GM21367 (cell line): ENCODE results near the gene MPND.
"Not testable (repeated sequence)": the region's sequence is repeated elsewhere in the genome, so short reads cannot be mapped to it uniquely, and the experiment has no call there.

Experiments
- ATAC-seq: cut with Tn5 transposase; IDR thresholded peaks from one replicate; pipeline ENCODE4 v1.9.1; 2021; ENCODE audit not compliant: unreplicated experiment

MPND gene

DNA sequence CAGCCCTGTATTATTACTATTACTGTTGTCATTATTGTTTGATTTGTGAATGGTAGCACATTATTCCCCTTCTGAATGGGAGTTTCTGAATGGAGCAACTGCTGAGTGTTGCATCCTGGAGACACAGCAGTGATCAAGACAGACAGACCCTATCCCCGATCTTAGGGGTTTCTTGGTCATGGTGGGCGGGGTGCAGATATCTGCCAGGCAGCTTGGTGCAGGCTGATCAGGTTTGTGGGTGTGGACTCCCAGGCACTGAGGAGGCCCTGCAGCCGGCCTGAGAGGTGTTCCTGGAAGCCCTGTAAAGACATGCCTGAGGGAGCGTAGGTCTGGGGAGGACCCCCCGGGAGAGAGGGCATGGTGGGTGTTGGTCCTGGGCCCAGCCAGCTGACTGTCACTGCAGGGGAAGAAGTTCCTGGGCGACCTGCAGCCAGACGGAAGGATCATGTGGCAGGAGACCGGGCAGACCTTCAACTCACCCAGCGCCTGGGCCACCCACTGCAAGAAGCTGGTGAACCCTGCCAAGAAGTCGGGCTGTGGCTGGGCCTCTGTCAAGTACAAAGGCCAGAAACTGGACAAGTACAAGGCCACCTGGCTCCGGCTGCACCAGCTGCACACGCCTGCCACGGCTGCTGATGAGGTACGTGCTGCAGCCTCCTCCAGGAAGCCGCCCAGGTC is 2.1 kb downstream of the MPND start:
- no peak for ATAC-seq

DNA sequence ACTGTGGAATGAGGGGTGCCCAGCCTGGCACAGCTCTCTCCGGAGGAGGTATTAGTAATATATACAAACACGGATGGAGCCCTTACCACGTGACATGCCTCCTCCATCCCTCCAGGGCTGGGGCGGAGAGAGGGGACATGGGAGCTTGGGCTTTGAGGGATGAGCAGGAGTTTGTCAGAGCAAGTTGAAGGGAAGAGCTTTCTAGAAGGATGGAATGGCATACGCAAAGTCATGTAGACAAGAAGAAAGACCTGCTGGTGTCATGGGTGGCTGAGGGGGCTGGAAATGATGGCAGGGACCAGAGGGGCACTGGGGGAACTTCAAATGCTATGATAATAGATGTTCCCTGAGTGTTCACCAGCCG is 2.6 kb downstream of the MPND start:
- ATAC-seq, result no peak

- no peak for ATAC-seq
These were observed 4.2 kb downstream of the MPND start for GRCh38 chr19:4347521-4347920.

- ATAC-seq, result not testable (repeated sequence)
These were observed 5.9 kb downstream of the MPND start for GRCh38 chr19:4349225-4349624.

- no peak for ATAC-seq
These were observed 6.7 kb downstream of the MPND start for GRCh38 chr19:4350111-4350510.

GRCh38 chr19:4350726-4351125 is 7.4 kb downstream of the MPND start:
- ATAC-seq, result no peak

DNA sequence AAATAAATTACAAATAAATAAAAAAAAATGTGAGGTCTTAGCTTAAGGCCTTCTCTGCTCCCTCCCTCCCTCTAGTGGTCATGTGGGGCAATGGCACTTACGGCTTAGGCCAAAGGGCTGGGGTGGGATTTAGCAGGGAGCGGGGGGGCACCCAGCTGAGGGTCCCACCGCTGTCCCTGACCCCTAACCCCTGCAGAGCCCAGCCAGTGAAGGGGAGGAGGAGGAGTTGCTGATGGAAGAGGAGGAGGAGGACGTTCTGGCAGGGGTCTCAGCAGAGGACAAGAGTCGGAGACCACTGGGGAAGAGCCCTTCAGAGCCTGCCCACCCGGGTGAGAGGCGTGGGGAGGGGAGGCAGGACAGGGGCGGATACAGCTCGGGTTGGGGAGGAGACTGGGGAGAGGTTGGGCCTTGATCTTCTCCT is 9.3 kb downstream of the MPND start:
- ATAC-seq, result no peak

- no peak for ATAC-seq
These were observed 10.9 kb downstream of the MPND start for GRCh38 chr19:4354282-4354681.

DNA sequence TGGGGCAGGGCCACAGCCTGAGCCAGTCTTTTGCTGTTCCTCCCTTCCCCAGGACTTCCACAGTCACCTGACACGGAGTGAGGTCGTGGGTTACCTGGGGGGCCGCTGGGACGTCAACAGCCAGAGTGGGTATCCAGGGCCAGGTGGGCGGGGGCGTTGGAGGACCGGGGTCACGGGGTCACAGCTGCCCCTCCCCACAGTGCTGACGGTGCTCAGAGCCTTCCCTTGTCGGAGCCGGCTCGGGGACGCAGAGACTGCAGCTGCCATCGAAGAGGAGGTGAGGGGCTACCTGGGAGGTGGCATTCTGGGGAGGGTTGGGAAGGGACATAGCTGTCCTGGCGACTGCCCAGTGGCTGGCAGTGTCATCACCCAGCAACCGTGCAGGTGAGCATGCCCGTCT is 11.5 kb downstream of the MPND start:
- ATAC-seq, result no peak

GRCh38 chr19:4357095-4357797 is 13.9 kb downstream of the MPND start:
- ATAC-seq, result no peak

DNA sequence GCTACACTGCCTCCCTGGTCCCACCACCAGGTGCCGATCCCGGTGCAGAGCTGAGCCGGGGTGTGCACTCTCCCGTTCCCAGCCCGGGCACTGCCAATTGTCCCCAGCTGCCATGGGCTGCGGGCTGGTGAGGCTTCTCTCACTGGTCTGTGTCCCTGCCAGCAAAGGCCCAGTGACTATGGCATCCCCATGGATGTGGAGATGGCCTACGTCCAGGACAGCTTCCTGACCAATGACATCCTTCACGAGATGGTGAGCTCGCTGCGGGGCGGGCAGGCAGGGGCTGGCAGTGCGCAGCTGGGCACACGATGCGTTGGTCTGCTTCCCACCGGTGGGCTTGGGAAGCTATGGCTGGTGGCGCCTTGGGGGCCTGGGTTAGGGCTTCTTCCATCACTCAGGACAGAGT is 14.6 kb downstream of the MPND start:
- no peak for ATAC-seq

DNA sequence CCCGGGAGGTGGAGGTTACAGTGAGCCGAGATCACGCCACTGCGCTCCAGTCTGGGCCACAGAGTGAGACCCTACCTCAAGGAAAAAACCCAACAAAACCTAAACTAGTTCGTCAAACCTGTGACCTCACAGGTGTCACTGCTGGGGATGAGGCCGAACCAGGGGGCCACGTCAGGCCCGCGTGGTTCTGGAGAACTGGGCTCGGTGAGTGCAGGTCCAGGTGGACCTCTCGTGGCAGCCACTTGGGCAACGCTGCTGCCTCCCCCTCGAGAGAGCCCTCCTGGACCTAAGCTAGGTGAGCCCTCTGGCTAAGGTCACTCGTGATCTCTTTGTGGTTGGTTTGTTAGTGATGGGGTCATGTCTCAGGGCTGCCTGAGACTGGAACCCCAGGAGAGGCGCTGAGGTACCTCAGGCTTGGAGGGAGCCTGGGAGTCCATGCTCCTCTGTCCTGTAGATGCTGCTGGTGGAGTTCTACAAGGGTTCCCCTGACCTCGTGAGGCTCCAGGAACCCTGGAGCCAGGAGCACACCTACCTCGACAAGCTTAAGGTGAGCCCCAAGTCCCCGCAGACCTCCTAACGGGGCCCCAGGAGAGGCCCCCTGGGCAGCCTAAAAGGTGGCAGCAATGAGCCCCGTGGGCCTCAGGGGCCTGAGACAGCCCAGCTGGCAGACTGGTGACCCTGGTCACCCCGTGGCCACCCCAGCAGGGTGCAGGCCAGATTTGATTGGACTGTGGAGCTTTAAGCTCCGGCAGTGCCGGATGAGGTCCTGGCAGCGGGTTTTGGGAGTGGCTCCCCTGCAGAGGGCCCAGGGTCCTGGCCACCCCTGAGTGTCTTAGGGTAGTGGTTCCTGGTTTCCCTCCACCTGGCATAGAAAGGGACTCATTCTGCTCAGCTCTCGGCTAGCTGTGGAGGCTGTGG is 15.6 kb downstream of the MPND start:
- ATAC-seq, result no peak

- no peak for ATAC-seq
These were observed 16.3 kb downstream of the MPND start for GRCh38 chr19:4359627-4360000.

DNA sequence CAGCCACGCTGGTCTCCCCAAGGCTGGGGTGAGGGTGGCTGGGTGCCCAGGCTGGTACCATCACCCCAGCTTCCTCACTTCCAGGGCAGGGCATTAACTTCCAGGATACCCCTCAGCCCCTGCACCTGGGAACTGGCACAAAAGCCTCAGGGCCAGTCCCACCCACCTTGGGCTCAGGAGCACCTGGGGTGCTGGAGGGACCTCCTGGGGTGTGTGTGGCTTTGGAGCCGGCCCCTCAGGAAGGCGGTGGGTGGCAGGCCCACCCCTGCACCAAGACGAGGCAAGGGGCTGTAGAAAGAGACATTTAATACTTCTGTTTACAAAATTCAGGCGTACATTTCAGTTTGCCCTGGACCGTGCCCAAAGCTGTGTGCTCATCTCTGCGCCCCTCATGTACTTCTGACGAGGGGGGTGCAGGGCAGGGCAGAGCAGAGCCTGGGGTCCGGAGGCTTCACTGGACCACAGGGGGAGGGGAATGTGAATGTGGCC is 16.8 kb downstream of the MPND start:
- ATAC-seq, result no peak

DNA sequence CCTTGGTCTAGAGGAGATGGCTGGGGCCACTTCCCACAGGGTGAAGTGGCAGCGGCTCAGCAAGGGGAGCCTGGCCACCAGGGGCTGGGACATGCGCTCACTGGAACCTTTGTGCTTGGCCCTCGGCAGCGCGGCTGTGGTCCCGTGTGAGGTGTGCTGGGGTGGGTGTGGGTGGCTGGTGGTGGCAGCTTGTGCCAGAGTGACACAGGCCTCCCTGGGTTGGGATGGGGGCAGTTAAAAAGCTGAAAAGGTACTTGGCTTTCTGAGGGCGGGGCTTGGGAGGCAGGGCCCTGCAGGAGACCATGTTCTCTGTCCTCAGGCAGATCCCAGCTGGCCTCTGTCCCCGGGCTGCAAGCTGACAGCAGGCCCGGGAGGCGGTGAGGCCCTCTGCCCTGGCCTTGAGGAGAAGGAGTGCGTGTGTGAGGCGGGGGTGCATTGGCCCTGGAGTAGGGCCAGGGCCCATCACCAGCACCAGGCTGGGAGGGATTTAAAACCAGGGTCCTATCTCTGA is 17.3 kb downstream of the MPND start:
- ATAC-seq, result no peak

DNA sequence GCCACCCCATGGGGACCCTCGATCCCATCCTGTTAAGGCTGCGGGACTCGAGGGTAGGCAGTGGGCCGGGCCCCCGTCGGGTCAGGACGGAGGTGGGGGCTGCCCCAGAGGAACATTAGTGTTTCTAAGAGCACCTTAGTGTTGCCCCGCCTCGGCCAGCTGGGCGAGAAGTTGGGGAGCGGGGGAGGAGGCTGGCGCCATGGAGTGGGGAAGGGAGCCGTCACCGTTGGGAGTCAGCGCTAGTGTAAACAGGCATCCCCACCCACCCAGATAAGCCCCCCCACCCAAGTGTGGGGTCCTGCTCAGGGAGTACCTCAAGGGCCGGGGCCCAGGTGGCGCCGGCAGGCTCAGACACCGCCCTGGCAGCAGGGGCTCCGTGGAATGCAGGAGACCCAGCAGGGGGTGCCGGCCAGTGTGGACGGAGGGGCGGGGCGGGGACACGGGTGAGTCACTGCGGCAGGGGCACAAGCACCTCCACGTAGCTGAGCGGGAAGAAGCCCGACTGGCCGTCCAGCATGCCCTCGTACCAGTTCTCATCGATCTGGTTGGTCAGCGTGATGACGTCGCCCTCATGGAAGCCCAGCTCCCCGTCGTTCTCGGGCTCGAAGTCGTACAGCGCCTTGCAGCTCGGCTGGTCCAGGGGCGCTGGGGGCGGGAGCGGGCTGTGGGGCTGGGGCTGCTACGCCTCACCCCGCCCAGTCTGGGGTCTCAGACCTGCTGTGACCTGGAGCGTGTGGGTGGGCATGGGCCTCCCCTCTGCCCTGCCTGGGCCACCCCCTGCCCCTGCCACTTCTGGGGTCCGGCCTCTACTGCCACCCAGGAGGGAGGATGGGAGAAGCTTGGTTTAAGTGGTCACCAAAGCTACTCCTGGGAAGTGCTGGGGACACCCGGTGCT is 18.0 kb downstream of the MPND start:
- no peak for ATAC-seq

DNA sequence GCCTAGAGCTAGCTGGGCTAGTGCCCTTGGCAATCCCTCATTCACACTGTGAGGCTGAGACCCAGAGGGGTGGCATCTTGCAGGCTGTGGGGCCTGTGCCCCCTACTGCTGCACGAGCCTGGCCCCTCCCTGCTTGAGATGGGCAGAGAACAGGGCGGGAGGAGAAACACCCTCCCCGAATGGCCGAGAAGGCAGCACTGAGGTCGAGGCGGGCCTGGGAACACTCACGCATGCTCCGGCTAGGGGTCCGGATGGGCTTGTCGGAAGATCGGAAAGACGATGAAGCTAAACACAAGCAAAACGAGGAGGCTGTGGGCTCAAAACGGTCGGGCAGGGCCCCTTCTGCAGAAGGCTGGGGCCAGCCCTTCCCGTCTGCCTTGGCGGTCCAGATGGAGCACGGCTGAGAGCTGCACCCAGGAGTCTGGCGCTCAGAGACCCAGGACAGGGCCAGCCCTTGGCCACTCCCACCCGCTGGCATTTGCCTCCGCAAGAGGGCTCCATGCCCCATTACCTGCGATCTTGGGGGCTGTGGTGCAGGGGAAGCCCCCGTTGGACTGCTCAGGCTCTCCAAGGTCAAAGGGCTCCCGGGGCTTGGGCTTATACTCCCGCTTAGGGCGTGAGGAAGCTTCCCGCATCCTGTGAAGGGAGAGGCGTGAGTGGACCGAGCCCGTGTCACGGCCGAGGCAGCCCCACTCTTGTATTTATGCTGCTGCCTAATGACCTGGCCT is 18.9 kb downstream of the MPND start:
- ATAC-seq, result no peak

GRCh38 chr19:4362831-4363545 is 19.6 kb downstream of the MPND start:
- ATAC-seq, result no peak
